ENCODE measurements around the gene GCG. TPM values are rescaled to one million over a fixed set of nuclear protein-coding genes. Genes with fewer than 3 reads are reported as not detected.

The GCG gene
- total and polyA plus RNA-seq, 2 donors (not counting 1 experiment from before 2014, with no cell fraction given), result not detected

- Histone ChIP-seq H3K27ac (ENCODE audit: low read length in 2 of 2) (no peak overlapping the region), H3K79me2 (ENCODE audit: control insufficient read depth, insufficient read depth, low read length) (no peaks in the 10 kb centered on the region), H3K4me2 (replicated peaks; ENCODE audit: low read depth, low read length, poor library complexity, severe bottlenecking) (no peak overlapping the region), H4K20me1 (ENCODE audit: control insufficient read depth, insufficient read depth, low read length, poor library complexity, severe bottlenecking) (no peaks in the 10 kb centered on the region), H2AFZ (ENCODE audit: insufficient read depth, low read depth, low read length, poor library complexity, severe bottlenecking) (no peak overlapping the region), H3K9me3 (ENCODE audit: control extremely low read depth in 1 of 3, control insufficient read depth in 2 of 3, insufficient read depth in 1 of 3, low read length in 2 of 3) (no peaks in the 10 kb centered on the region), H3K4me3 (ENCODE audit: control extremely low read depth in 1 of 5, extremely low read depth in 1 of 5, insufficient read depth in 1 of 5, low read depth in 2 of 5, low read length in 4 of 5) (no peak overlapping the region), H3K36me3 (replicated peaks in 1 of 2; ENCODE audit: control extremely low read depth in 1 of 2, control insufficient read depth in 1 of 2, extremely low read depth in 1 of 2, insufficient read depth in 2 of 2, low read length in 1 of 2) (no peaks in the 10 kb centered on the region), H3K9ac (ENCODE audit: low read length) (no peak overlapping the region), H3K4me1 (ENCODE audit: control insufficient read depth in 2 of 2, insufficient read depth in 2 of 2, low read length in 2 of 2) (no peaks in the 10 kb centered on the region), H3K27me3 (replicated peaks in 1 of 4; ENCODE audit: control extremely low read depth in 1 of 4, control insufficient read depth in 3 of 4, insufficient read depth in 4 of 4, low read length in 3 of 4) (peaks cover 0 to 3% (median 0%) of the 10 kb centered on the region in 4 experiments)
- ChIA-PET CTCF (interaction anchor here (0.9 to 2.8 kb wide), 2 partner anchors 24 to 148 kb away, joined by 3 to 8 read pairs; no protein-coding TSS in a partner anchor), POLR2A (no interaction called here)
- H3K4me1 Mint-ChIP-seq, result peaks cover 2% of the 10 kb centered on the region
- no peak for DNase-seq
- TF ChIP-seq, protein P1, sequence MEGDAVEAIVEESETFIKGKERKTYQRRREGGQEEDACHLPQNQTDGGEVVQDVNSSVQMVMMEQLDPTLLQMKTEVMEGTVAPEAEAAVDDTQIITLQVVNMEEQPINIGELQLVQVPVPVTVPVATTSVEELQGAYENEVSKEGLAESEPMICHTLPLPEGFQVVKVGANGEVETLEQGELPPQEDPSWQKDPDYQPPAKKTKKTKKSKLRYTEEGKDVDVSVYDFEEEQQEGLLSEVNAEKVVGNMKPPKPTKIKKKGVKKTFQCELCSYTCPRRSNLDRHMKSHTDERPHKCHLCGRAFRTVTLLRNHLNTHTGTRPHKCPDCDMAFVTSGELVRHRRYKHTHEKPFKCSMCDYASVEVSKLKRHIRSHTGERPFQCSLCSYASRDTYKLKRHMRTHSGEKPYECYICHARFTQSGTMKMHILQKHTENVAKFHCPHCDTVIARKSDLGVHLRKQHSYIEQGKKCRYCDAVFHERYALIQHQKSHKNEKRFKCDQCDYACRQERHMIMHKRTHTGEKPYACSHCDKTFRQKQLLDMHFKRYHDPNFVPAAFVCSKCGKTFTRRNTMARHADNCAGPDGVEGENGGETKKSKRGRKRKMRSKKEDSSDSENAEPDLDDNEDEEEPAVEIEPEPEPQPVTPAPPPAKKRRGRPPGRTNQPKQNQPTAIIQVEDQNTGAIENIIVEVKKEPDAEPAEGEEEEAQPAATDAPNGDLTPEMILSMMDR (IDR thresholded peaks at IDR 0.05), result no peak
- no peak for TF ChIP-seq EZH2 (IDR thresholded peaks at IDR 0.05; ENCODE audit: borderline replicate concordance, insufficient read depth, low read depth, low read length, poor library complexity, severe bottlenecking)
- H3K27ac Mint-ChIP-seq, result no peak overlapping the region
- no peak overlapping the region for H3K4me3 Mint-ChIP-seq
- no CpG with 5 or more reads among the region's 3 CpGs for WGBS (ENCODE audit: insufficient coverage)
- peaks cover 30% of the 10 kb centered on the region for H3K27me3 Mint-ChIP-seq
- H3K9me3 Mint-ChIP-seq (ENCODE audit: insufficient read depth), result no peaks in the 10 kb centered on the region
- no peak for ATAC-seq (ENCODE audit: low read depth)
- intact Hi-C loops (cut with micrococcal nuclease), result no loop called here
These were observed 3.1 kb downstream of the GCG start for GRCh38 chr2:162148956-162149355.

GRCh38 chr2:162143969-162144368 is 8.1 kb downstream of the GCG start:
- ChIA-PET CTCF (interaction anchor here (1.7 kb wide), 1 partner anchor 9 kb away, joined by 9 read pairs; no protein-coding TSS in a partner anchor), POLR2A (no interaction called here)
- H3K4me1 Mint-ChIP-seq, result no peaks in the 10 kb centered on the region
- Histone ChIP-seq H3K79me2 (ENCODE audit: control insufficient read depth, insufficient read depth, low read length) (no peaks in the 10 kb centered on the region), H3K4me3 (ENCODE audit: control extremely low read depth in 1 of 5, extremely low read depth in 1 of 5, insufficient read depth in 1 of 5, low read depth in 2 of 5, low read length in 4 of 5) (no peak overlapping the region), H3K9ac (ENCODE audit: low read length) (no peak overlapping the region), H3K4me1 (ENCODE audit: control insufficient read depth in 2 of 2, insufficient read depth in 2 of 2, low read length in 2 of 2) (no peaks in the 10 kb centered on the region), H3K9me3 (ENCODE audit: control extremely low read depth in 1 of 3, control insufficient read depth in 2 of 3, insufficient read depth in 1 of 3, low read length in 2 of 3) (no peaks in the 10 kb centered on the region), H4K20me1 (ENCODE audit: control insufficient read depth, insufficient read depth, low read length, poor library complexity, severe bottlenecking) (no peaks in the 10 kb centered on the region), H3K27ac (ENCODE audit: low read length in 2 of 2) (no peak overlapping the region), H3K36me3 (replicated peaks in 1 of 2; ENCODE audit: control extremely low read depth in 1 of 2, control insufficient read depth in 1 of 2, extremely low read depth in 1 of 2, insufficient read depth in 2 of 2, low read length in 1 of 2) (no peaks in the 10 kb centered on the region), H2AFZ (ENCODE audit: insufficient read depth, low read depth, low read length, poor library complexity, severe bottlenecking) (no peak overlapping the region), H3K27me3 (replicated peaks in 1 of 4; ENCODE audit: control extremely low read depth in 1 of 4, control insufficient read depth in 3 of 4, insufficient read depth in 4 of 4, low read length in 3 of 4) (peaks cover 0 to 3% (median under 1%) of the 10 kb centered on the region in 4 experiments), H3K4me2 (replicated peaks; ENCODE audit: low read depth, low read length, poor library complexity, severe bottlenecking) (no peak overlapping the region)
- DNase-seq, result no peak
- 93% methylated on average over 3 of the region's 4 CpGs for WGBS (ENCODE audit: insufficient coverage)
- ATAC-seq (ENCODE audit: low read depth), result no peak
- peaks cover 25% of the 10 kb centered on the region for H3K27me3 Mint-ChIP-seq
- intact Hi-C loops (cut with micrococcal nuclease), result no loop called here
- H3K9me3 Mint-ChIP-seq (ENCODE audit: insufficient read depth), result no peaks in the 10 kb centered on the region
- H3K4me3 Mint-ChIP-seq, result no peak overlapping the region
- TF ChIP-seq EZH2 (IDR thresholded peaks at IDR 0.05; ENCODE audit: borderline replicate concordance, insufficient read depth, low read depth, low read length, poor library complexity, severe bottlenecking), result no peak
- TF ChIP-seq, protein P1 (IDR thresholded peaks at IDR 0.05), result no peak
- no peak overlapping the region for H3K27ac Mint-ChIP-seq

Data from B cell (primary cell).